Measurements from ENCODE around the gene GPM6B. TPM values are rescaled to one million over a fixed set of nuclear protein-coding genes. Genes with fewer than 3 reads are reported as not detected.
"Not testable (repeated sequence)": the region's sequence is repeated elsewhere in the genome, so short reads cannot be mapped to it uniquely, and the experiment has no call there.

GPM6B gene
- total RNA-seq, 1 experiment from 2014 or later, result not detected

DNA sequence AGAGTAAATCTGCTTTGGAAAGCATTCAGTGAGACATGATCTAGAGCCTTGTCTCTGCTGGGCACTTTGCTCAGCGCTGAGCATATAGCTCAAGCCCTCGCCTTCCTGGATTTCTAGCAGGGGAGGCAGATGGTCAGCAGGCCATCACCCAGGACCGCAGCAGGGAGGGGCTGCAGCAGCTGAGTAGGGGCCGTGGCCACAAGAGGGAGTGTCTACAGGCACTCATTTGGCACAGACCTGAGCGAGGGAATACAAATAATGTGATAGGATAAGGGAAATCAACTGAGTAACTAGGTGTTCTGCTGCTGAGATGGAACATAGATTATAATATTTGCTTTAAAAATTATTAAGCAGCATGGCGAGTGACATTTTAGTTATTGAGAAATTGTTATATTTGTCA, 52.1 kb downstream of the GPM6B start:
- peak; percentile 6 for DNase-seq (ENCODE audit: low spot score)

- DNase-seq (ENCODE audit: low spot score), result no peak
Measured at GRCh38 chrX:13764281-13764680, 52.6 kb downstream of the GPM6B start.

DNA sequence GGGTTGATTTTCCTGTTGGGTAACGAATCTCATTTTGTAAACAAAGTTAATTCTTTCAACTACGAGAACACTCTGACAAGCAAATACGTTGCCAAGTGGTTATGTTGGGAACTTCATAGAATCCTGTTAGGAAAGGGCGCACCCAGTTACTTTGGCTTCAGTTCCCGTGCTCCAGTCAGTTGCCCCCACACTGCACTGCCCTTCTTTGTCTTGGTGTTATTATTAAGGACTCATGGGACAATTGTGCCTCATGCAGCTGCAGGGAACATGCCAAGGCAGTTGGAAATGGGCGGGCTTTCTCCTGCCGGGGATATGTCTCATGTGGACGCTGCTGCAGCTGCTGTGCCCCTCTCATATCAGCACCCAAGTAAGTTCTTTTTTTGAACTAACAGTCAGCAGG, 53.4 kb downstream of the GPM6B start:
- no peak for DNase-seq (ENCODE audit: low spot score)

DNA sequence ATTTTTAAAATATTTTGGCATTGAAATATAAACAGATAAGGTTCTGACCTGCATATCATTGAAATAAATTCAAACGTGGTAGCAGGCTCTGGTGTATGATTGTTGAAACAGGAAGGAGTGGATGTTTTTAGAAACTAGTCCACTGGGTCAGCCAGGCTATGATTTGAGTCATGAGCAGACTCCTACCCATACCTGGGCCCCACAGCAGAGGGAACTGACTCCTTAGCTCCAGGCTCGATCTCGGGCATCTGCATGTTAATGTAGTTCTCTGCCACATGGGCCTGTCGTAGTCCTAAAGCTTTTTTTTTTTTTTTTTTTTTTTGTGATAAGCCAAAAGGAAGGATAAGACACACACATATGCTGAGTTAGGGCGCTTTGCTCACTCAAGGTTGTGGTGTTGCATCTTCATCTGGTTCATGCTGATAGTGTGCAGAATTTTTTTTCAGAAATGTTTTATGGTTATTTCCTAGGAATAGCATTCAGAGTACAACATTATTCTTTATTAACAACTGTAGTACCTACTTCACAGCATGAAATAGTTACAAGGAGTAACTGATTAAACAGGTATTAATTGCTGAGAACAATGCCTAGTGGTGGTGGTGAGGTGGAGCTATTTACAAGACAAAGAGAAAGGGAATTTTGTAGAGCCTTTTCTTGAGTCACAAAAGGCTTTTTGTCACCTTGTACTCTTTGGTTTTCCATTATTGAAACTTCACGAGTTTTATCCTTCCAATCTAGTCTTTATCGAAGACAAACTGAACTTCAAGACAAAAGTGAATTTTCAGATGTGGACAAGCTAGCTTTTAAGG, 55.1 kb downstream of the GPM6B start:
- DNase-seq (ENCODE audit: low spot score), result no peak

GRCh38 chrX:13760426-13760825, 56.5 kb downstream of the GPM6B start:
- DNase-seq (ENCODE audit: low spot score), result no peak

DNA sequence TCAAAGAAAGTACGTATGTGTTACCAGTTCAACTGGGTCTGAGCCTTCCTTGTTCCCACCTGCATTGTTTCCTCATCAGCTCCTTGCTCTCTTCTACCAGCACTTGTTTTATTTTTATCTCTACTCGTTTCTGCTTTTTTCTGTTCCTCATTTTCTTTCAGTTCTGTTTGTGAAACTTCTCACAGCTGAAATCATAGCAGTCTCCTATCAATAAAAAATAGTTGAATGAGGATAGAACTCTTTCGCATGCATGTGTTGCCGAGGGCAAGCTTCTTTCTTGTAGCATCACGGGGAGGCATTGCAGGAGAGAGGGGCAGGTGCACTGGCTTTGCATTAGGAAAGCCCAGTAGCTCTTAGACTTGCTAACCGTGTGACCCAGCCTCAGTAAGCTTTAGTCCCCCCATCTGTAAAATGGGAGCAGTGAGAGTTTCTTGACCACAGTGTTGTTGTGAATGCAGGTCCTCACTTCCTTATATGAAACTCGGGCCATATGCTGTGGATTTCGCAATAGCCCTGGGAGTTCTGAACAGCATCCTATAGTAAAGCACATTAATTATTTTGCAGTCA, 57.7 kb downstream of the GPM6B start:
- no peak for DNase-seq (ENCODE audit: low spot score)

- DNase-seq (ENCODE audit: low spot score), result no peak
Measured at GRCh38 chrX:13756381-13756780, 60.5 kb downstream of the GPM6B start.

DNA sequence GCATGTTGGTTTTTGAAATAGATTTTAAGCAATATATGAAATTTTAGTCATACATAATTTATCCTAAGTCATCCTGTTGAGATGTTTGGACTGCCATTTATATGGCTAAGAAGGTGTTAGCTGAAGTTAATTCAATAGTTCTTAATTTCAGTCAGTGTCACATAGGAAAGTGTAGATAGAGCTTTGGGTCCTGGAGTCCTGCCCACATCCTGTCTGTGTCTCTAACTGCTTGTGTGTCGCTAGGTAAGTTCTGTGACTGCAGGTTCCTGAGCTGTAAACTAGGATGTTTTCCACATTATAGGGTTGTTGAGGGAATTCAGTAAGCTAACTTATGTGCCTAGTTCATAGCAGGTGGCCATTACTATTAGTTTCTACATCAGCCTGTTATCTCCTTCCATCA, 61.6 kb downstream of the GPM6B start:
- no peak for DNase-seq (ENCODE audit: low spot score)

- no peak for DNase-seq (ENCODE audit: low spot score)
Measured at GRCh38 chrX:13754765-13755164, 62.1 kb downstream of the GPM6B start.

- no peak for DNase-seq (ENCODE audit: low spot score)
Measured at GRCh38 chrX:13752646-13753045, 64.2 kb downstream of the GPM6B start.

- no peak for DNase-seq (ENCODE audit: low spot score)
Measured at GRCh38 chrX:13752141-13752540, 64.8 kb downstream of the GPM6B start.

- DNase-seq (ENCODE audit: low spot score), result no peak
Measured at GRCh38 chrX:13750812-13751211, 66.1 kb downstream of the GPM6B start.

- peak; percentile 59 for DNase-seq (ENCODE audit: low spot score)
Measured at GRCh38 chrX:13750204-13750603, 66.7 kb downstream of the GPM6B start.

GRCh38 chrX:13748486-13748885, 68.4 kb downstream of the GPM6B start:
- DNase-seq (ENCODE audit: low spot score), result no peak

DNA sequence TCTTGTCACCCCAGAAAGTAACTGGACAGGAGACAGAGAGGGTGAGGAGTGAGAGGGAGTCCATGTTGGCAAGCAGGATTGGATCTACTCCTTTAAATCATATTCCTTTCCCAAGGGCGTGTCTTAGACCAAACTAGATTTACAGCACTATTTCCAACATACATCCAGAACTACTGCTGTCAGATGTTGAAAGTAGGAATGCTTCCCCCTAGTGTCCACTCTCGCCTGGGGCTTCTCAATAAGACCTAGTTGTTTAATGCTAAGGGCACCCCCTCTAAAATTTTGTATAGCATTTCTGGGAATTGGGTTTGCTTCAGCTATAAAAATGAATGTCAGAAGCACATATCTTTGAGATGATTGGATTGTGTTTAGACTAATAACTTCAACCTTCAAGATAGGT, 69.1 kb downstream of the GPM6B start:
- DNase-seq (ENCODE audit: low spot score), result peak; percentile 60

GRCh38 chrX:13742397-13743176, 74.3 kb downstream of the GPM6B start:
- no peak for DNase-seq (ENCODE audit: low spot score)

- DNase-seq (ENCODE audit: low spot score), result no peak
Measured at GRCh38 chrX:13741695-13742094, 75.2 kb downstream of the GPM6B start.

DNA sequence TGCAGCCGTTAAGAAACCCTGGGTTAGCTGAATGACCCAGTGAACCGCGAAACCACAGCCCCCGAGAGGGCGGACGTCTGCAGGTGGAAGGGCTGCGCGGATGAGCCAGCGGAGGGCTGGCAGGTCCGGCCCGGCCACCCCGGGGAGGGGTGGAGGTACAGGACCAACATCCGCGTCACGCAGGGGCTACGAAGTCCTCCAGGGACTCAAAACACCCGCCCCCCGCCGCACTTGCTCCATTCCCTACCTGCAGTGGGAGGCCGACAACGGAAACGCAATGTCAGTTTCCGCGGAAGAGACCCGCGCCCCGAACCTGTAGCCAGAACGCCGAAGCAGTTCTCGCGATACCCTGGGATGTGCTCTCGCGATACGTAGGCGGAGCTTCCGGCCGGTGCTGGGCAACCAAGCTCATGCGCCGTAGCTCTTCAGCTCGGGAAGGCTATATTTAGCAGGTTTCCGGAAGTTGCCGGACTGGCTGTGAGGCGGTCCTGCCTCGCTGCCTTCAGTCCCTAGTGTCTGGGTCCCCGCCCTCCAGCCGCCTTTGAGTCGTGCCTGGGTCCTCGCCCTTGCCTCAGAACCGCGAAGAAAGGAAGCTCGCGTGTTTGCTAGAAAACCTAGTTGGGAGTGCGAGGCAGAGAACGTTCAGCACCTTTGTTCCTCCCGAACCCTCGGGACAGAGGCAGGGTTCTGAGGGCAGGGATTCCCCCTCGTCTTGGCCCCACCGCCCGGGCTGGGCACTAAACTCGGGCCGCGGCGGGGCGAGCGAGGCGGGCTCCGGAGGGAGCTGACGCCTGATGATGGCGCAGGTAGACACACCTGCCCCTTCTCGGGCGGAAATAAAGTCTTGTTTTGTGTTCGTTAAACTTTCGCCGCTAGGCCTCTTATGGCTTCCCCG, 82.4 kb downstream of the GPM6B start, which contains the start of the genes OFD1 and TRAPPC2:
Gene OFD1 (plus strand): TSS at position 471 of the 895 bp plus-strand sequence. CDS start 324 bp downstream, at position 795.
Gene TRAPPC2 (minus strand): TSS at position 343 of the 895 bp plus-strand sequence. CDS start 14,657 bp downstream, outside the sequence.
- peak; percentile 95 for DNase-seq (ENCODE audit: low spot score)

DNA sequence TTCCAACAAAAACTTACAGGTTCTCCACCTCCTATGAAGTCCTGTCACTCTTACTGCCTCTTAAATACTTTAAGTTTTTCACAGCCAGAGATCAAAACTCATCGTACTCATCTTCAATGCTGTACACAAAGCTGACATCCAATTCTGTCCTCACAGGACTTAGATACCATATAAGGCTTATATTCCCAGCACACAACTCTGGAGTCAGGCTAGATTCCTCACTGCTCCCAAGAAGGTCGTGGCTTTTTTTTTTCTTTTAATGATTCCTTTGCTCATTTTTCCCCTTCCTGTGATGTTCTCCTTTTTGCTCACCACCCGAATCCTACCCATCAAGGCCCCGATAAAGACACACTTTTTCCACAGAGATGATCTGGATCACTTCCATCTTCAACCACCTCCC, 83.4 kb downstream of the GPM6B start:
- DNase-seq (ENCODE audit: low spot score), result no peak

DNA sequence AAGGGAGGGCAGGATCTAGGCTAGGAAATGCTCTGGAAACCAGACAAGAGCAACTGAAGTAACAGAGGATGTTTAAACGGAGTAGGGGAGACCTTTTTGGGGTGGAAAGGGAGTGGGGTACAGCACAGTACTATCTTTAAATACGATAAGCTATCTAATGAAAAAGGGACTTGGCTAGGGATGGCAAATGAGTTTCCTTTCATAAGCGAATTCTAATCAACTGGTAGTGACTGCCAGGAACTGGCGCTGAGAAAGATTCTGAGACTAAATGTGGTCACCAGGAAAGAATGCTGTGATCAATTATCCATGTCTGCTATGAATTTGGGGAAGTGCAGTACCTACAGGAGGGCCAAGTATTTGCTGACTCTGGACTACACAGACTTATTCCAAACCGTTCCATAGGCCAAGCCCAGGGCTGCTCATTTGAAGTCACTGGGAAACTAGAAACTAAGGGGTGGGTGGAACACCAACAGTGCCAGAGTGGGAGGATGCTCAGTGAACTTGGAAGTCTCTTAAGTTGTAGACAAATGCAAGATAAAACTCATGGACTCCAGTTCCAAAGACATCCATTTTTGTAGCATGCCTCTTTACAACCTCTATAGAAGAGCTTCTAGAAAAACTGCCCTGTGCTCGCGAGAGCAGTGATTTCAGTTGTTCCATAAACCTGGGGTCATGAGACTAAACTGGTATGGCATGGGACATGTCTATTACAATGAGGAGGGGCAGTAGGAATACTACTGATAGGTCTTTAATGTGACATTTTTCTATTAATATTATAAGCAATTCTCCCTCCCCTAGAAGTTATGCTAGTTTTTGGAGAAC, 84.4 kb downstream of the GPM6B start:
- no peak for DNase-seq (ENCODE audit: low spot score)

- not testable (repeated sequence) for DNase-seq (ENCODE audit: low spot score)
Measured at GRCh38 chrX:13730523-13730922, 86.4 kb downstream of the GPM6B start.

Measured in A172 (cell line).